Frontal cortex (tissue), 4 donors: ENCODE data around the gene ARNT2. TPM values are rescaled to one million over a fixed set of nuclear protein-coding genes. Genes with fewer than 3 reads are reported as not detected.

ENCODE experiments used
- DNase-seq, 2 donors: peaks; one replicate each; pipeline ENCODE4 v3.0.0; 2012; ENCODE audit warnings: low spot score in 2 of 2
- FAIRE-seq: peaks from 2 replicates; lab custom pipeline; 2012; peaks lifted over from hg19 to GRCh38; lab: Jason Lieb, UNC
- total RNA-seq: library from RNA; depleted of rRNA; stranded (reverse); fragments of >200 nt; gene quantifications from one replicate; pipeline ENCODE4 v1.2.3, GENCODE V29; 2014
- donor health status: control.
- donor health status: control.
- donor health status: control.

Gene ARNT2
- total RNA-seq, 1 donor from 2014 or later, result 43.2 TPM

DNA sequence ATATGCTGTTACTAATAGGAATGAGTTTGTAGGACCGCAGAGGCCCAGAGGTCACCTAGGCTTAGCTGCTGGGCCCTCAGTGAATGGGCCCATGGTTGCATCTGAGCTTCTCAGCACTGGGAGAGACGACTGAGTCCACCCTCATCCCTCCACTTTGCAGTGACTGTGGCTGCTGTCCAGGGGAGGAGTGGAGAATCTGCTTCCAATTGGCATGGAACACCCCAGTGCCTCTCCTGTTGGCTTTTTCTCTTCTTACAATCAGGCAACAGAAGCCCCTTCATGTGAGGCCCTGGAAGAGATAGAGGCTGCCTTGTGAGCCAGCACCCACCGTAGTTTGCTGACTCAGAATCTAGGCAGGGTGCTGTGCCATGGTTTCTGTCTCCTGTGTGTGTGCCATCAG is 55.6 kb downstream of the ARNT2 start:
- no peak for FAIRE-seq

DNA sequence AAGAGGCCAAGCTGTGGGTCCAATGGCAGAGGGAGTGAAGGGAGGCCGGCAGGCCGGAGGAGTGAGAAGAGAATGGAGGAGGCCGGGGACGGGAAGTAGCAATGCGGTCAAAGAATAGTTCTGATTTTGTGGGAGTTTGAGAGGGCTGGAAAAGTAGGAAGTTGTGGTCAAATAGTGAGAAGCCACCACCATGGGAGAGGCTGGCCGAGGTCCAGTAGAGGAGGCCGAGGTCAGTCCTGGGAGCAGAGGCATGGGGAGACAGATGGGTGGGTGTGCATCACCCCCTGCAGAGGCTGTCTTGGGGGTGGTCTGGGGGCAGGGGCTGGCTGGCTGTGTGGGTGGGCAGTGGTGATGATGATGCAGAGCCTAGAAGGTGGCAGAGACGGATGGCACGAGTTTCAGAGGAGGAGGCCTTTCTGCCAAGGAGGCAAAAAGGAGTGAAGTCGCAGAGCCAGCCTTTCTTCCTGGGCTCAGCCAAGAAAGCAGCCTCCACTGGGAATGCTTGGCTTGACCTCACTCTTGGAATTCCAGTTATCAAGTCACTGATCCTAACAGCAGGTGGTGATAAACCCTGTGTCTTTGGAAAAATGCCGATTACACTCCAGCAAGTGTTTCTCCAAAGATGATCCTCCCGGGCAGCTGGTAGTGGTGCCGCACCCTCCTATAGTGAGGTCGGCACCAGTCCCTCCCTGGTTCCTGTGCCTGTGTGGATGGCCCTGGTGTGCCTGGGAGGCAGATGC is 57.3 kb downstream of the ARNT2 start:
- DNase-seq (no peak), FAIRE-seq (no peak)

More for the DNA sequence above, 55.6 kb downstream of the ARNT2 start:
- DNase-seq, result no peak

DNA sequence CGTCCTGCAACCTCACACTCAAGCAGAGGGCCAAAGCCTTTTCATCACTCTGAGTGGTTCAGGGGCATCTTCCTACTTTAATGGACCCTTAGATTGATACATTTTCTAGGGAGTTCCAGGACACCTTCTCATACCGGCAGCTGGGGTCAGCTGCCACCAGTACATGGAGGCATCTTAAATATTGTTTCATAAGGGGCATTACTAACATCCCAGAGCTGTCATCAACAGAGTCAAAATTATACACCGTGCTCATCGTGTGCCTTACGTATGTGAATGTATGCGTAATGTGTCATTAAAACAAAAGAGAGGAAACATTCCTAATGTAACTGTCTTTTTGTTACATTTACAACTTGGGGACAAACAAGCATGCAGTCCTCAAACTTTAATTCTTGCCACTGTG is 57.9 kb downstream of the ARNT2 start:
- no peak for DNase-seq
- FAIRE-seq, result no peak

DNA sequence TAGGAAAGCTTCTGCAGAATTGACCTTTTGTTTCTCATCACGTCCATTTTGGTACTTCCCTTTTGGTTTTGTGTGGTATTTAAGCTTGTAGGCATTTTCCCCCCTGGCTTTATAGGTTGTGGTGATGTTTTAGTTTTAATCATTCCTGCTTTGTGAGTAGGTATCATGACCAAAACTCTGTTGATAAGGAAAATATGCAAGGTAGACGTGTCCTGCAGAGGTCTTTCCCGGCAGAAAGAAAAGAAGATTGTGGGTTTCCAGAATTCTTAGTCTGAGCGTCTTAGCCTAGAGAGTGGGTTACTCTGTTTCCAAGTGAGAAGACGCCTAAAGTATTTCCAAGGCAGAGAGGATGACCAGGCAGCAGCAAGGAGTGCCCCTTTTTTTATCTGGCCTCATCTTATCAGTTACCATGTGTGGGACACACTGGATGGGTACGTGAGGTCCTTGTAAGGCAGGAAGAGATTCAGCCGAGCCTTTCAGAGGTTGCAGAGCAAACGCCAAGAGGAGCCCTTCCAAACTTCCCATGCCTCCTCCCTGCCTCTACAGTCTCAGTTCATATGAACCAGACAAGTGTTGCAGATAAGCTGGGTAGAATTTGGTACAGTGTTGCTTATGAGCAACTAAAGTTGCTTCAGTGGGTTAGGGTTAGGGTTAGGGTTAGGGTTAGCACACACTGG is 58.8 kb downstream of the ARNT2 start:
- DNase-seq (no peak), FAIRE-seq (no peak)

DNA sequence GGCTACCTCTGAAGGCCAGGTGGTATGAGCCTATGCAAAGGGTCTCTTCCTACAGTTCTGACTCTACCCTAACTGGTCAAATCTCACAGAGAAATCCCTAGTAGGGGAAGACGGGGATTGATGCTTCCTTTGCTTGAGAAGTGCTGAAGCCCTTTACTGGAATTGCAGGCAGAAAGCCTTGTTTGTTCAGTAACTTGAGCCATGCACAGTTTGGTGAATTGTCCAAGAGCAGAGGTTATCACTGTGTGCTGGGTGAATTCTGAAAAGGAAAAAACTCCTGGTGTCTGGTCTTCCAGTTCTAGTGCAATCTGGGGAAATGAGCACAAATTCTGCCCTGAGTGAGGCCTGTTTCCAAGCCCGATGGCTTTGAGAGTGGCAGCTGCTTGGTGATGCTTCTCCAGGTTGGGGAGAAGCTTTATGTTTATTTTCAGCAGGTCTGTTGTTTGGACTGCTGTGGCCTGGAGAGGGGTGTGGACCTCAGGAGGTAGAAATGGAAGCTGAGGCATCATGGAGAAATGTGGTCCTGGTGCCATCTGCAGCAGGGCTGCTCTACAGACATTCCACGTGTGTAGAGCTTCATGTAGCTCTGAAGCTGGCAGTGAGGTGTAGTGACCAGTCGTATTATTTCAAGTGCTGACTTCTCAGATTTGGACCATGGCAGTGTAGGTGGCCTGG is 60.9 kb downstream of the ARNT2 start:
- DNase-seq, result no peak
- no peak for FAIRE-seq

DNA sequence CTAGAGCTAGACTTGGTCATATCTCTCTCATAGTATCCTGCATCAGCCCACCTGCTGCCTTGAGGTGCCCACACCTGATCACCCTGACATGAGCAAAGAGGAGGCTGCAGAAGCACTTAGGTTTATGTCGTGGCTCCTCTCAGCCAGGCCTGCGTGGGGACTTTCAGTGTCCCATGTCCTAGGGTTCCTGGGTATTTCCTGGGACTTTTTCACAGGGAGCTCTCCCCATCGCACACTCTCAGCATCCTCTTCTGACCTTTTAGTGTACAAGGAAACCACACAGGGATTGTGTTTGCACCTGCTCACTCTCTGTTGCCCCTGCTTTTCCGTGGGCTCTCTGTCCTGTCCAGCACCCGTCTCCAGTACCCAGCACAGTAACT is 61.4 kb downstream of the ARNT2 start:
- FAIRE-seq (no peak), DNase-seq (no peak)

DNA sequence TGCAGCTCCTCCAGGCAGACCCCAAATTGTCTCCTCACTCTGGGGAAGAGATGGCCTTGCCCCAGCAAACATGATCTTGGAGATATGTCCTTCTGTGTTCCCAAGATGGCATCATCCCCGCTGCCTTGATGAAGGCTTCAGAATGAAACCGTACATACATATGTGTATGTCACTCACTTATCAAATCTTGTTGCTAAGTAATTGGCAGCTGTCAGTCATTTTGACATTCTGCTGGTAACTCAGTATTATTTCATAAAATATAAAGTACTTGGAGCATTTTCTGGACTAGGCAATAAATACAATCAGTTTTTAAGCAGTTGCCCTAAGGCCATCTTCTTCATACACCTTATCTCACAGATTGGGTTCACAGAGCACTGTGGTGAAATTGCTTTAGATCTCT is 62.4 kb downstream of the ARNT2 start:
- no peak for DNase-seq
- FAIRE-seq, result no peak

DNA sequence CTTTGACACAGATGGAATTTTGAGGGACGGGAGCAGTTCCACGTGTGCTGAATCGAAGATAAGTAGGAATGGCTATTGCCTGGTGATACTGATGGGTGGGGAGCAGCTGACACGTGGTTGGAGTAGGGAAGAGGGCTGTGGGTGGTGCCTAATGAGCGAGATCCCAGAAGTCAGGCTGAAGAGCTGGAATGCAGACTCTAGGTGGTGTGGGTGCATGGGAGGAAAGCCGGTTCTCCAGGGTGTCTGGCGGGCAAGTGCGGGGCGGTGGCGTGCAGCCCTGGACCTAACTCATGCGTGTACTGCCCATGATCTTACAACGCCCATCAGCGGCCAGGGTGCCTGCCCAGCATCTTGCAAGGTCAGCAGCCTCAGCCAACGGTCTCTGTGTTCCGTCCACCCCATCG is 63.1 kb downstream of the ARNT2 start:
- DNase-seq (no peak), FAIRE-seq (no peak)

DNA sequence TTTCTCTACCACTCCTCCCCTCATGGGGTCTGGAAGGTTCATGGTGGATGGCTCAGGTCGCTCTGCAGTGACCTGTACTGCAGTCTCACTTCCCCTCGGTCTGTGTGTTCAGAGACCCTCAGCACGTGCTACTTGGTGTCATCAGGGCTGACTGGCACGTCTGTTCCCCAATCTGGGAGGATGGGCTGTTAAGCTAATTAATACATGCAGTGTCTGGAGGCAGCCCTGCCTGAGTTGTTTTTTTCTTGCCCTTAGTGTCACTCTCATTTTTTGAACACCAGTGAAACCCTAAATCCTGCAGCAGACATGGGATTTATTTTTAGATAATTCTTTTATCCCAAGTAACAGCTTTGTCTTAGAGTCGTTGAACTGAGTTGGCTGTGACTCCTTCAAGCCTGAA is 64.6 kb downstream of the ARNT2 start:
- no peak for FAIRE-seq
- no peak for DNase-seq

DNA sequence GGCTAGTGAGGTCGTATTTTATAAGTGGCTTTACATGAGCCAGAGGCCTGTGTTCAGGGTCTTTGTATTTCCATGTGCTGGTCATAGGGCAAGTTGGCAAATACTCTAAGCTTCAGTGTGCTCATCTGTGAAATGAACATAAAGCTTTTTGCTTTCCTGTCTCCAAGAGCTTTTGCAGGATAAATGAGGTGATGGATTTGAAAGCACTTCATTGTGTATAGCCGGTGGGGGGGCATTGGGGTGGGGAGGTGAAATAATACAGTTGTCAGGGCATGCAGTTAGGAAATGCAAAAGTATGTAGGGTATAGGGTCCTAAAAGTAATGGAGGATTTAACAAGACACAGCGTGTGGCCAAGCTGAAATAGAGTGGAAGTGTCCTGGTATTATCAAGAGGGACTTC is 67.7 kb downstream of the ARNT2 start:
- DNase-seq (no peak), FAIRE-seq (no peak)

DNA sequence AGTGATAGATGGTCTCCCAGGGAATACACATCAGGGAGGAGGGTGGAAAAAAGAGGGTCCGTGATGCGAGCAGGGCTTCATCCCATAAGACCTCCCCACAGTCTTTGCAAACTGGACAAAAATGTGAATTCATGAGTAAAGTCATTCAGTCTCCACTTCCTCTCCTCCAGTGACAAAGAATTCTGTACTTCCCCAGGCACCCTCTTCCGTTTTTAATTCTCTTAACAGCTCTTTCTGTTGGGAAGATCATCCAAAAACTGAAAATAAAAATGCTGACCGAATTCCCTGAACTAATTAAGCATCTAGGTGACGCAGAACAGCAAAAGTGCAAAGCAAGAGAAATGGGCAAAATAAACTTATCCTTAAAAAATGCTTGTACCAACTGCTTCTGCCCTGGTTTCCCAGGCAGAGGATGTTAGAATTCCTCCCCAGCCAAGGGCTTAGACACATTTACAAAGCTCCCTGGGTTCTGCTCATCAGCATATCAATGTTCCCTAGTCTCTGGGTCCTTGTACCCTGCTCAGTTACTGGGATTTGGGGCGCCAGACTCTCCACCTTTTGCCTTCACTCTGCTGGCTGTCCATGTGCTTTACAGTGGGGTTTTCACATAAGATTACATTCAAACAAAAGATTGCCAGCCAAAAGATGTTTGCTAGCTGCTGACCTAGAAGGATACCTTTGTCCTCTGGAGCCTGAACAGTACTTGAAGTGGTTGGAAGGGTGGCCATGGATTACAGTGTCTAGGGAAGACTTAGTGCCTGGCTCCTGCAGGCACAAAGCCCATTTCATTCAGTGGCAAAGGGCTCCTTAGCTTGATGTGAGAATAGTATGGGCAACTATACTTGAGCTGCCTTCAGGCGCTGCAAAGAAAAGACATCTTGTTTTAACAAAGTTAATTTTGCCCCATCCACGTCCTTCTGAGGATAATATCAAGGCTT is 69.4 kb downstream of the ARNT2 start:
- no peak for FAIRE-seq

DNA sequence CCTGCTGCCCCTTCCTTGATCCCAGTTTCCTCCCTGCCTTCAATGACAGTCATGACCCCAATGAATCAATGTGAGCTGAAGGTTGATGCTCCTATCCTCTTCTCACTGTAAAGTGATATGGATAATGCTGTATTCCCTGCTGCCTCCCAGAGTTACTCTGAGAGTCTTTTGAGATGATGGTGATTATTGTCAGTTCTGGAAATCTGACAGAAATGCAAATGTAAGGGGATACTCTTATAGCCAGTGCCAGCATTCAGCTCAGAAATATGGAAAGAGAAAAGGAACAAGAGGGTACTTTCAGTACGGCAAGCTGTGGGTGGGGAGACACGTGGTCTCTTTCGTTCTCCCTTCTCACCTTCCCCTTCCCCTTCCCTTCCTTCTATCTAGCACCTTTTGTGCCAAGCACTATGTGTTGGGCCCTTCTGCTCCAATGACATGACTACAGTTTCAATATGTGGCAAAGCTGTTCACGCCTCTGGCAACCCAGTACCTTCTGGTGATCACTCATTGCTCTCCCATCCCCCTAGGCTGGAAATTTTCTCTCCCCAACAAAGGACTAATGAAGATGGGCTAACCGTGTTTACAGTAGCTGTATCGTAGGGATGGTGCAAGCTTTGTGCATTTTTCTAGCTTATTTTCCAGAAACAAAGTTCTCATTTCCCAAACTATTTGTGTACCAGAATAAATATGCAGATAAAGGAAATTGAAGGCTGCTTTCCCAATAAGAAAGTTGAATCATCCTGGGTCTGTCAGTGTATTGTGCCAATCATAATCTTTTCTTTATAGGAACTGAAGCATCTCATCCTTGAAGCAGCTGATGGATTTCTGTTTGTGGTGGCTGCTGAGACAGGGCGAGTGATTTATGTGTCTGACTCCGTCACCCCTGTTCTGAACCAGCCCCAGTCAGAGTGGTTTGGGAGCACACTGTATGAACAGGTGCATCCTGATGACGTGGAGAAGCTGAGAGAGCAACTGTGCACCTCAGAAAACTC is 70.3 kb downstream of the ARNT2 start:
- FAIRE-seq, result no peak
- no peak for DNase-seq

More for the DNA sequence above, 69.4 kb downstream of the ARNT2 start:
- DNase-seq, result no peak

DNA sequence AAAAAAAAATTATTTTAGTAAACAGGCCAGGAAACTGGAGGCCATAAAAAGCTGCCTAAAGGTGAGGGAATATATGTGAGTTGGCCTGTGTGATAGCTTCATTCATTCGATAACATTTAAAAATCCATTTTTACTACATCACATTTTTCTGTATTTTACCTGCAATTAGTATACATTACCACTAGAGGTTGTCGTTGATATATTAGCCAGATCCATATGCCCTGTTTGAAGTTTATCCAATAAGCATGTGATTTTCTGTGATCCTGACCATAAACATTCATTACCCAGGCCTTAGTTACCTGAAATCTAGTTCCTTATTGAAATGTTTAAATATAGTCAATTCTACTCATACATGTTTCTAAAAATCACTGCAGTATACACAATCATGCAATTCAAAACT is 71.4 kb downstream of the ARNT2 start:
- FAIRE-seq, result no peak
- no peak for DNase-seq

DNA sequence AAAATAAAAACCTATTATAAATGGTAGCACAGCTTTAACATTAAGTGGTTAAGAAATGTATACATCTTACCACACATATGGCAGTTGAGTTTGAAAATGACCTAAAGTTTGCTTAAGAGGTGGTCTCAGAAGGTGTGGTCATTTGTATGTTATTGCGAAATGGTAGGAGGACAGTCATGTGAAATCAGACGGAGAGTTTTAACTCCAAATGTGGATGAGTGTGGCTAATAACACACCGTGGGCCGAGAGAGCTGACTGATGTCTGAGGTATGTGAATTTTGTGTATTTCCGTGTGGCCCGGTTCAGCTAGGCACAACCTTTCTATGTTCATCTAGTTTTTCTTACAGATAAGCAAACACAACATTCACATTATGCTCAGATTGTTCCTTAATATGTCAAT is 71.9 kb downstream of the ARNT2 start:
- DNase-seq, result no peak
- no peak for FAIRE-seq

DNA sequence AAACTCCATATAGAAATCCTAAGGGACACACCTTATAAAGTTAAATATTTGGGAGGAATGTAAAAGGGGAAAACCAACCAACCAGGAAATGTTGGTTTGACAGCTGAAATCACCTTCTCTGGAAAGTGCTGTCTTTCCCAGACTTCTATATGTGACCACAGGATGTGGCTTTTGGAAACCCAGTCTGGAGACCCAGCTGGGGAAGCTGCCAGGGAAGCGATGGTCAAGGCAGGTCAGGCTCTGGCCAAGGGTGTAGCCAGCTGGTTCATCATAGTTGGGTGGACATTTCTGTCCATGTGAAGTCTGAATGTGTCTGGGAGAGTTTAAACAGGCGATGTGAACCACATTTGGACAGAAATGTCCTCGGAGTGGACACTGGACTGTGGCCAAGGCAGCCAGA is 73.9 kb downstream of the ARNT2 start:
- FAIRE-seq, result no peak
- no peak for DNase-seq

DNA sequence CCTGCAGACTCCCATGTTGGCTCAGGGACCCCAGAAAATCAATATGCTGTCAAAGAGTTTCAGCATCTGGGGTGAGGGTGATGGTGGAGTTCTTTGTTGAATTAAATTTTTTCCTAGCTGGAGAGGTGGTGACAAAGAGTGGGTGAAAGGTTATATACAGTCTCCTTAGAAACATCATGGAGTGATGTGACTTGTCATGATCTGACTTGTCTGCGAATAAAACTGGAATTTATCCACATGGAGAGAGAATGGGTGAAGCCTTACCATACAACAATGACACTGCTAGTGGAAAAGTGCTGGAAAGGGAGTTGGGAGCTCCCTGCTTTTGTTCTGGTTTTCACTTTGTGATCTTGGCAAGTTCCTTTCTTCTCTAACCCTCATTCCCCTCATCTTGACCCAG is 75.0 kb downstream of the ARNT2 start:
- DNase-seq, result no peak
- FAIRE-seq, result no peak

DNA sequence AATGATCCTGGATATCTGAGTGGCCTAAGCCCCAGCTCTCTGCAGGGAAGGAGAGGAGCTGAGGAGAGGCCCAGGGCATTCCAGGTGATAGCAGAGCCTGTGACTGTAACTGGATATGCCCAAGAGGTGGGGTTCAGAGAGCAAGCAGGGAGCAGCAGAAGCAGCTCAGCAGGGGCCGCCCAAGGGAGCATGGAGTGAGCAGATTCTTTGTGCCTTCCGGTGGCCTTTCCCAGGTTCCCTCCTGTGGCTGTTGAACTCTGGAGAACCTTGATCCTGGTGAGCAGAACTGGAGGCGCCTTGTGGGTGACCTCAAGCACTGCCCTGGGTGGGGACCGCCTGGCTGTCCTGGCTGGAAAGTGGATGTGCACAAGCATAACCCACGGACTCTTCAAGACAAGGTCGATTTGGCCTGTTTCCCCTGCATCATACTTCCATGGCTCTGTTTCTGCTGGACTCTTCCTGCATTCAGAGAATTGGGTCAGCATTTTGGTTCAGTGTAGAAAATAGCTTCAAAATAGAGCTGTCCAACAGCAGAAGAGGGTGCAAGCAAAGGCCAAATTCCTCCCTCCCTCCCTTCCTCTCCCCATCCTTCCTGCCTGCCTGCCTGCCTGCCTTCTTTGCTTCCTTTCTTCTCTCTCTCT is 76.1 kb downstream of the ARNT2 start:
- no peak for DNase-seq
- FAIRE-seq, result no peak

DNA sequence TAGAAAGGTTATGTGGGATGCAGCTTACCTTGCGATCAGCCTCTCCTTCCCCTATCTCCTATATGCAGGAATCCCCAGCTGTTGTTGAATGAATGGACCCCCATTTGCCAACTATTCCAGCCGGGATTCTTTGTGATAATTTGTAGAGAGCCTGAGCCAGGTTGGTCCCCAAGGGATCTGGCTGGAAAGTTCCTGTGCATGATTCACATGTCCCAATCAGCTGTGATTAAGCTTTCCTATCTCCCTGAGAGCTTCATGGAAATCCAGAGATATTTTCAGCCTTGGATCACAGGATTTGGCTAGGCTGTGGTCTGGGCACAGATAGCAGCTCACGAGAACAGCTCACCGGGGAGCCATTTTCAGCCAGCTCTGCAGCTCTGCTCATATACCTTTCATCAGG is 76.7 kb downstream of the ARNT2 start:
- FAIRE-seq (no peak), DNase-seq (no peak)

DNA sequence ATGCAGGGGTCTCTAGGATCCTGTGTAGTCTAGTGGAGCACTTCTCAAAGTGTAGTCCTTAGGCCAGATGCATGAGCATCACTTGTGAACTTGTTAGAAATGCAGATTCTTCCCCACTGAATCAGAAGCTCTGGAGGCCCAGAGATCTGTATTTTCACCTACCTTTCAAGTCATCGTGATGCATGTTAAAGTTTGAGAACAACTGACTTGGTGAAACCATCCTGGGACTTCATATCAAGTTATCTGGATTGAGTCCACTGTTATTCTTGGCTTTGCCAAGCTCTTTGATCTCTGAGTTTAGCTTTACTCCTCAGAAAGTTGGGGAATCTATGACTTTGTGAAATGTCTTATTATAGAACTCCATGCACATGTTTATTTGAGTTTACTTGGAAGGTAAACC is 78.5 kb downstream of the ARNT2 start:
- DNase-seq (no peak), FAIRE-seq (no peak)
